Upper lobe of right lung (tissue), 1 donor: ENCODE measurements around the gene DONSON. TPM values are rescaled to one million over a fixed set of nuclear protein-coding genes. Genes with fewer than 3 reads are reported as not detected.

ENCODE experiments used
- ATAC-seq: fragments of 200-7000 bp; cut with Tn5 transposase; one replicate; pipeline ENCODE4 v1.9.1; 2020; ENCODE audit warnings: mild to moderate bottlenecking, moderate library complexity
- DNase-seq: peaks from one replicate; pipeline ENCODE4 v3.0.0-alpha.2; 2020
- H3K27ac ChIP-seq: fragments of 200-600 bp; one replicate; pipeline ENCODE4 v1.8.0; 2022
- H3K27me3 ChIP-seq: fragments of 200-600 bp; one replicate; pipeline ENCODE4 v1.8.0; 2022; ENCODE audit warnings: mild to moderate bottlenecking
- H3K36me3 ChIP-seq: fragments of 200-600 bp; one replicate; pipeline ENCODE4 v1.8.0; 2022
- H3K4me1 ChIP-seq: fragments of 200-600 bp; one replicate; pipeline ENCODE4 v1.8.0; 2022
- H3K4me3 ChIP-seq: fragments of 200-600 bp; one replicate; pipeline ENCODE4 v1.8.0; 2022; ENCODE audit warnings: mild to moderate bottlenecking
- H3K9me3 ChIP-seq: fragments of 200-600 bp; one replicate; pipeline ENCODE4 v1.8.0; 2022
- intact Hi-C: fragments of 100-400 bp; cut with DNase I; formaldehyde crosslinking; loops from one replicate; pipeline ENCODE4 v1.11.0; 2022
- total RNA-seq: library from RNA; stranded (reverse); fragmentation: NEBNext Ultra II Directional; extraction: Animal tissue kit (Norgen Biotek cat#: 25700); gene quantifications from one replicate; pipeline ENCODE4 v1.2.1, GENCODE V29; 2021
- TF ChIP-seq, protein P1 (sequence below): fragments of 200-600 bp; IDR thresholded peaks from one replicate; pipeline ENCODE4 v1.8.0; 2022; ENCODE audit warnings: antibody characterized with exemption
- donor health status: DM: no; HTN: yes; CAD: no; lungs with severe emphysema.

The DONSON gene
- total RNA-seq, 1 donor from 2014 or later, result 4.4 TPM

DNA sequence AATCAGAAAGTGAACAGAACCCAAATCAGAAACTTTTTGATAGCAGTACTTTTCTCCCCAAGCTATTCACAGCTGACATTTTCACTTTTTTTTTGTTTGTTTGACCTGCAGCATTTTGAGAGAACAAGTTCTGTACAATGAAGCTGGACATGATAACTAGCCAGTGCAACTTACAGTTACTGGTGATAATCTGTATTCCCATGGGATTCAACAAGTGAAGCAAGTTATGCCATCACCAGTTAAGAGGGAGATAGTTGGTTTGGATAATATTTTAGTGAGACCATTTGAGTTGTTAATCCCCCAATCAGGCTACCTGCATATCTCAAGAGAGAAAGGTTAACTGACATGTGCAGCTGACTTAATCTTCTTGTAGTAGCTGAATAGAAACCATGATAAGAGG is 27.5 kb downstream of the DONSON start:
- no peak overlapping the region for H3K4me3 ChIP-seq
- ATAC-seq (no peak), DNase-seq (no peak)
- peaks cover 93% of the 10 kb centered on the region for H3K36me3 ChIP-seq
- intact Hi-C loops, result no loop called here
- TF ChIP-seq, protein P1, sequence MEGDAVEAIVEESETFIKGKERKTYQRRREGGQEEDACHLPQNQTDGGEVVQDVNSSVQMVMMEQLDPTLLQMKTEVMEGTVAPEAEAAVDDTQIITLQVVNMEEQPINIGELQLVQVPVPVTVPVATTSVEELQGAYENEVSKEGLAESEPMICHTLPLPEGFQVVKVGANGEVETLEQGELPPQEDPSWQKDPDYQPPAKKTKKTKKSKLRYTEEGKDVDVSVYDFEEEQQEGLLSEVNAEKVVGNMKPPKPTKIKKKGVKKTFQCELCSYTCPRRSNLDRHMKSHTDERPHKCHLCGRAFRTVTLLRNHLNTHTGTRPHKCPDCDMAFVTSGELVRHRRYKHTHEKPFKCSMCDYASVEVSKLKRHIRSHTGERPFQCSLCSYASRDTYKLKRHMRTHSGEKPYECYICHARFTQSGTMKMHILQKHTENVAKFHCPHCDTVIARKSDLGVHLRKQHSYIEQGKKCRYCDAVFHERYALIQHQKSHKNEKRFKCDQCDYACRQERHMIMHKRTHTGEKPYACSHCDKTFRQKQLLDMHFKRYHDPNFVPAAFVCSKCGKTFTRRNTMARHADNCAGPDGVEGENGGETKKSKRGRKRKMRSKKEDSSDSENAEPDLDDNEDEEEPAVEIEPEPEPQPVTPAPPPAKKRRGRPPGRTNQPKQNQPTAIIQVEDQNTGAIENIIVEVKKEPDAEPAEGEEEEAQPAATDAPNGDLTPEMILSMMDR, result no peak
- no peak overlapping the region for H3K27ac ChIP-seq
- H3K27me3 ChIP-seq, result no peaks in the 10 kb centered on the region
- H3K4me1 ChIP-seq, result peaks cover 7% of the 10 kb centered on the region
- no peaks in the 10 kb centered on the region for H3K9me3 ChIP-seq

- peaks cover 15% of the 10 kb centered on the region for H3K4me1 ChIP-seq
- H3K4me3 ChIP-seq, result no peak overlapping the region
- DNase-seq, result no peak
- H3K27ac ChIP-seq, result no peak overlapping the region
- TF ChIP-seq, protein P1, result no peak
- H3K27me3 ChIP-seq, result no peaks in the 10 kb centered on the region
- ATAC-seq, result no peak
- peaks cover 92% of the 10 kb centered on the region for H3K36me3 ChIP-seq
- no peaks in the 10 kb centered on the region for H3K9me3 ChIP-seq
- intact Hi-C loops, result no loop called here
Measured at GRCh38 chr21:33559813-33560212, 28.7 kb downstream of the DONSON start.

DNA sequence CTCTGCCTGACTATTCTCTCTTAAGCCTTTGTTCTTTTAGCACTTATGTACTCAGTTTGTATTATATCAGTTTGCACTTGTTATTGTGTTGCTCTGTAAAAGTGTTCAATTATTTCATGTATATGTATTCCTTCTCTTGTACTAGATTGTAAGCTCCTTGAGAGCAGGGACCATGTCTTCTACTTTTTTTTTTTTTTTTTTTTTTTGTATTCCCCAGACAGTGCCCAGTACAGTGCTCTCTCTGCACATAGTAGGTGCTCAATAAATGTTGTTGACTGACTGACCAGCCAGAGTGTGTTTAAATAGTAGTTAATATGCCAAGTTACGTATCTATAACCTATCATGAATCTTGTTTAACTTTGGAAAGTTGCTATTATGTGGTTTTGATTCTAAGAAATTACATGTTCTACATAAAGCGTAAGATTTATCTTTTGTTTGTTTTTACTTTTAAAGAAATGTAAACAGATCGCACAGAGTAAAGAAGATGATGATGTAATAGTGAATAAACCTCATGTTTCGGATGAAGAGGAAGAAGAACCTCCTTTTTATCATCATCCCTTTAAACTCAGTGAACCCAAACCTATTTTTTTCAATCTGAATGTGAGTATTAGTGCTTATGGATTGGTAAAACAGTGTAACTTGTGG is 29.6 kb downstream of the DONSON start:
- Histone ChIP-seq H3K4me3 (no peak overlapping the region), H3K9me3 (no peaks in the 10 kb centered on the region), H3K27ac (no peak overlapping the region), H3K4me1 (peaks cover 15% of the 10 kb centered on the region), H3K36me3 (peaks cover 93% of the 10 kb centered on the region), H3K27me3 (no peaks in the 10 kb centered on the region)
- ATAC-seq, result no peak
- DNase-seq, result no peak
- TF ChIP-seq, protein P1, result no peak
- intact Hi-C loops, result no loop called here

- Histone ChIP-seq H3K36me3 (peaks cover 98% of the 10 kb centered on the region), H3K27ac (no peak overlapping the region), H3K4me3 (no peak overlapping the region), H3K9me3 (no peaks in the 10 kb centered on the region), H3K27me3 (no peaks in the 10 kb centered on the region), H3K4me1 (peaks cover 15% of the 10 kb centered on the region)
- TF ChIP-seq, protein P1, result no peak
- DNase-seq, result no peak
- intact Hi-C loops, result no loop called here
- no peak for ATAC-seq
Measured at GRCh38 chr21:33557447-33557846, 31.0 kb downstream of the DONSON start.

GRCh38 chr21:33554982-33555344 is 33.5 kb downstream of the DONSON start:
- H3K9me3 ChIP-seq, result no peaks in the 10 kb centered on the region
- no peak overlapping the region for H3K27ac ChIP-seq
- no peaks in the 10 kb centered on the region for H3K27me3 ChIP-seq
- intact Hi-C loops, result no loop called here
- no peak for DNase-seq
- H3K4me1 ChIP-seq, result peaks cover 12% of the 10 kb centered on the region
- peaks cover 98% of the 10 kb centered on the region for H3K36me3 ChIP-seq
- no peak overlapping the region for H3K4me3 ChIP-seq
- no peak for ATAC-seq
- TF ChIP-seq, protein P1, result no peak
